ENCODE measurements around the gene FITM2. TPM values are rescaled to one million over a fixed set of nuclear protein-coding genes. Genes with fewer than 3 reads are reported as not detected.
A peak's percentile ranks its signal among the peaks of the same experiment; 100 is the strongest.

FITM2 gene
- total RNA-seq, 1 donor from 2014 or later, result 5.5 TPM

DNA sequence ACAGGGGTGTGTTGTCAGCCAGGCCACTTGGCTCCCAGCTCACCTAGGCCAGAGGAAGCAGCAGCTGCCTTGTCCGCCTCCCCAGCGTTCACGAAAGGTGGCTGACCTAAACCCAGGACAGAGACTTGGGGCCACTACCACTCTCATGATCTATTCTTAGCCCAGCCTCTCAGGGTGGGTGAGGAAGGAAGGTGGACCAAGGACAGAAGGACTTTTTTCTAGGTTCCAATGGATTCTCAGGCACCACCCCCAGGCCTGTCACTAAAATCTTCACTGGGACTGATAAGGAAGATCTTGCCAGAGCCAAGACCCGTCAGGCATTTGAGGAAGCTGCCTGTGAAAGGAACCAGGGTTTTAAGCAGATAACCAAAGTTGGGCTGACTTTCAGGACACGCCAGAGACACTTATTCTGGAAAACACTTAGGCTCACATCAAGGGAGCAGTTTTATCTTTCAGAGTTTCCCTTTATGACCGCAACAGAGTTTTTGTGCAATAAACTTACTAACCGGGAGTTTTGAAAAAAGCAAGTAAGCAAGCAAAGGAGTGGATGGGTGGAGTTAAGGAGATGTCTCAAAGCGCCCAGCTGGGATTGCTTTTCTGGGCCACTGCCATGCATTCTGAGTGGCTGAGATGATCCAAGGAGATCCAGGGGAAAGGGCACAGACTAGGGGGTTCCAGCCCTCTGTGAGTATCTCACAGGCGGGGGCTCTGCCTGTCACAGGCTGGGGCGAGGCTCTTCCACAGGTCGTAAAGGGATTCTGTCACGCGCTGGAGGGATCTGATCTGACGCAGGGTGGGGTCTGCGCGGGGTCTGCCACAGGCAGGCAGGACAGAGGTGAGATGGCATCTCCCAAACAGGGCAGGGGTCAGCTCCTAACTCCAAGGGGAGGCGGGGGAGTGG lies 989 bp downstream of the FITM2 start:
- DNase-seq (ENCODE audit: low read depth), result no peak
- H3K36me3 ChIP-seq (ENCODE audit: control insufficient read depth, insufficient read depth, low read length), result no peaks in the 10 kb centered on the region
- H3K4me3 ChIP-seq (ENCODE audit: low read depth, low read length), result peak overlapping the region; percentile 85
- TF ChIP-seq, protein P1, sequence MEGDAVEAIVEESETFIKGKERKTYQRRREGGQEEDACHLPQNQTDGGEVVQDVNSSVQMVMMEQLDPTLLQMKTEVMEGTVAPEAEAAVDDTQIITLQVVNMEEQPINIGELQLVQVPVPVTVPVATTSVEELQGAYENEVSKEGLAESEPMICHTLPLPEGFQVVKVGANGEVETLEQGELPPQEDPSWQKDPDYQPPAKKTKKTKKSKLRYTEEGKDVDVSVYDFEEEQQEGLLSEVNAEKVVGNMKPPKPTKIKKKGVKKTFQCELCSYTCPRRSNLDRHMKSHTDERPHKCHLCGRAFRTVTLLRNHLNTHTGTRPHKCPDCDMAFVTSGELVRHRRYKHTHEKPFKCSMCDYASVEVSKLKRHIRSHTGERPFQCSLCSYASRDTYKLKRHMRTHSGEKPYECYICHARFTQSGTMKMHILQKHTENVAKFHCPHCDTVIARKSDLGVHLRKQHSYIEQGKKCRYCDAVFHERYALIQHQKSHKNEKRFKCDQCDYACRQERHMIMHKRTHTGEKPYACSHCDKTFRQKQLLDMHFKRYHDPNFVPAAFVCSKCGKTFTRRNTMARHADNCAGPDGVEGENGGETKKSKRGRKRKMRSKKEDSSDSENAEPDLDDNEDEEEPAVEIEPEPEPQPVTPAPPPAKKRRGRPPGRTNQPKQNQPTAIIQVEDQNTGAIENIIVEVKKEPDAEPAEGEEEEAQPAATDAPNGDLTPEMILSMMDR (IDR thresholded peaks at IDR 0.05; ENCODE audit: insufficient read depth, low read length, poor library complexity, severe bottlenecking), result no peak
- H3K27me3 ChIP-seq (ENCODE audit: control insufficient read depth, insufficient read depth, low read length), result no peaks in the 10 kb centered on the region

GRCh38 chr20:44306927-44307326 lies 4.1 kb downstream of the FITM2 start:
- no peaks in the 10 kb centered on the region for H3K27me3 ChIP-seq (ENCODE audit: control insufficient read depth, insufficient read depth, low read length)
- no peaks in the 10 kb centered on the region for H3K36me3 ChIP-seq (ENCODE audit: control insufficient read depth, insufficient read depth, low read length)
- TF ChIP-seq, protein P1 (IDR thresholded peaks at IDR 0.05; ENCODE audit: insufficient read depth, low read length, poor library complexity, severe bottlenecking), result no peak
- no peak for DNase-seq (ENCODE audit: low read depth)
- H3K4me3 ChIP-seq (ENCODE audit: low read depth, low read length), result no peak overlapping the region

DNA sequence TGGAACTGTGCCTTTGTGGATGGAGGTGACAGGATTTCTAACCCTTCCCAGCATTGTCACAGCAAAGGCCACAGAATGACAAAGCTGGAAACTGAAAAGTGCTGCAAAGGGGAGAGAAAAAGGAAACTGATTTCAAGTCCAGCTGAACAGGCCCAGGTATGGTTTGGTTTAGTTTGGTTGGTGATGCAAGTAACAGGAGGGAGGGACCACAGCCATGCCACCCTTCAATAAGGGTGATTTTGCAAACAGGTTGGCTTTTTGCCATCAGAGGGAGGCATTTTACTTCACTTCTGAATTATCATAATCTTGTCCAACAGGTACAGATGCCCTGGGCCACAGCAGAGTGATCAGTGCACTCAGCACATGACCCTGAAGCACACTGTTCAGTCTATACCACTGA lies 6.6 kb downstream of the FITM2 start:
- Histone ChIP-seq H3K27me3 (ENCODE audit: control insufficient read depth, insufficient read depth, low read length) (no peaks in the 10 kb centered on the region), H3K36me3 (ENCODE audit: control insufficient read depth, insufficient read depth, low read length) (no peaks in the 10 kb centered on the region), H3K4me3 (ENCODE audit: low read depth, low read length) (no peak overlapping the region)
- DNase-seq (ENCODE audit: low read depth), result no peak
- TF ChIP-seq, protein P1 (IDR thresholded peaks at IDR 0.05; ENCODE audit: insufficient read depth, low read length, poor library complexity, severe bottlenecking), result no peak

DNA sequence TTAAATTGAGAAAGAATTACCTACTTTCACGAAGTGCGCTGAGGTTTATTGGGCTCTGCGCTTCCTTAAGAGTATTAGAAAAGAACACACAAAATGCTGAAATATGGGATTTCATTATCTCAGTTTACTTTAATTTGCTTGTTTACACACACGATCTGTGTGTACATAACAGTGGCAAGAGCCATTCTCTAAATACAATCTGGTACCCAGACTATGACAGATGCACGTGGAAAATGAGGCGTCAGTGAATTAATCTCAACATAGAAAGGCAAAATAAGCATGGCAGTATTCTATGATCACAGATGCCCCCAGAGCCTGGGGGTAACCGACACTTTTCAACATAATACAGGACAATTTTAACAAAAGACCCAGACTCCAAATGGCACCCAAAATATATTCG lies 8.3 kb downstream of the FITM2 start:
- Histone ChIP-seq H3K27me3 (ENCODE audit: control insufficient read depth, insufficient read depth, low read length) (no peaks in the 10 kb centered on the region), H3K4me3 (ENCODE audit: low read depth, low read length) (no peak overlapping the region), H3K36me3 (ENCODE audit: control insufficient read depth, insufficient read depth, low read length) (no peaks in the 10 kb centered on the region)
- TF ChIP-seq, protein P1 (IDR thresholded peaks at IDR 0.05; ENCODE audit: insufficient read depth, low read length, poor library complexity, severe bottlenecking), result no peak
- no peak for DNase-seq (ENCODE audit: low read depth)

GRCh38 chr20:44302026-44302669 lies 8.9 kb downstream of the FITM2 start:
- DNase-seq (ENCODE audit: low read depth), result no peak
- Histone ChIP-seq H3K27me3 (ENCODE audit: control insufficient read depth, insufficient read depth, low read length) (no peaks in the 10 kb centered on the region), H3K4me3 (ENCODE audit: low read depth, low read length) (no peak overlapping the region), H3K36me3 (ENCODE audit: control insufficient read depth, insufficient read depth, low read length) (no peaks in the 10 kb centered on the region)
- TF ChIP-seq, protein P1 (IDR thresholded peaks at IDR 0.05; ENCODE audit: insufficient read depth, low read length, poor library complexity, severe bottlenecking), result no peak

All from kidney epithelial cell (primary cell).